Prostate gland (tissue), 2 donors: ENCODE data around the gene TMEM143. TPM values are rescaled to one million over a fixed set of nuclear protein-coding genes. Genes with fewer than 3 reads are reported as not detected.

Experiments used
- DNase-seq: peaks from one replicate; pipeline ENCODE4 v3.0.0-alpha.2; 2019; ENCODE audit warnings: low spot score
- H3K27ac ChIP-seq, 2 donors: fragments of 200-600 bp; sonication (generic); 2 replicates each; pipeline ENCODE4 v1.5.1; 2017 to 2019
- H3K27me3 ChIP-seq: fragments of 200-600 bp; sonication (generic); replicated peaks from 2 replicates; pipeline ENCODE4 v1.5.1; 2019; ENCODE audit not compliant: insufficient read depth
- H3K36me3 ChIP-seq, 2 donors: fragments of 200-600 bp; sonication (generic); 1 replicate in 1 of 2; 2 replicates in 1 of 2; pipeline versions ENCODE4 v1.5.1 to v1.8.1; 2017 to 2019
- H3K4me1 ChIP-seq: fragments of 200-600 bp; sonication (generic); replicated peaks from 2 replicates; pipeline ENCODE4 v1.5.1; 2019
- H3K4me3 ChIP-seq, 2 donors: fragments of 200-600 bp; sonication (generic); 2 replicates each; pipeline ENCODE4 v1.5.1; 2017 to 2019
- H3K9me3 ChIP-seq: fragments of 200-600 bp; sonication (generic); 2 replicates; pipeline ENCODE4 v1.5.1; 2017
- POLR2A ChIP-seq: fragments of 450-650 bp; IDR thresholded peaks from one replicate; pipeline ENCODE4 v1.6.1; 2016; ENCODE audit warnings: antibody characterized with exemption, mild to moderate bottlenecking
- POLR2AphosphoS5 ChIP-seq: sonication (generic); formaldehyde crosslinking; IDR thresholded peaks from one replicate; pipeline ENCODE4 v1.6.1; 2017; ENCODE audit warnings: antibody characterized with exemption
- WGBS: methylation state at CpG from one replicate; pipeline ENCODE4 v1.1.5; 2018; 5-methylcytosine and 5-hydroxymethylcytosine counted together
- intact Hi-C: fragments of 100-400 bp; cut with DNase I; formaldehyde crosslinking; loops from one replicate; pipeline ENCODE4 v1.14.2; 2022
- total RNA-seq, 2 donors: library from RNA; depleted of rRNA; stranded (reverse); fragments of >200 nt; gene quantifications; one replicate each; pipeline ENCODE4 v1.1.0, GENCODE V29; 2016
- TF ChIP-seq, protein P1 (sequence below), 4 experiments: fragments of 200-600 bp in 2 of 4; fragments of 450-650 bp in 2 of 4; sonication (generic) in 2 of 4; IDR thresholded peaks; 1 replicate in 3 of 4; 2 replicates in 1 of 4; pipeline ENCODE4 v1.5.1; 2016 to 2019; ENCODE audit warnings: antibody characterized with exemption in 4 of 4, mild to moderate bottlenecking in 2 of 4, moderate library complexity in 2 of 4

Gene TMEM143
- total RNA-seq, 2 donors from 2014 or later: 4.6 to 14.9 TPM

DNA sequence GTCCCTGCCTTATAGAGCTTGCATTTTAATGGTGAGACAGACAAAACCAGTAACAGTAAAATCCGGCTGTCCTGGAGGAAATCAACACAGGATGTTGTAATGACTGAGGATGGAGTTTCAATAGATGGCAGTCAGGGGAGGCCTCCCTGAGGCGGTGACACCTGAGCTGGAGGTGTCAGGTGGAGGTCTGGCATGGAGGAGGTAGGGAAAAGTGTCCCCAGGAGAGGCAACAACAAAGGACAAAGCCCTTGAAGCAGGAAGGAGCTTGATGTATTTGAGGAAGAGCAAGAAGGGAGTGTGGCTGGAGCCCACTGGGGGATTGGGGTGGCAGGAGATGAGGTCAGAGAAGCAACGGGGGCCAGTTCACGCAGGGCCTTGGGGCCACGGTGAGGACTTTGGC, 37.5 kb upstream of the TMEM143 start:
- intact Hi-C loops: no loop called here
- Histone ChIP-seq H3K27me3 (peaks cover under 1% of the 10 kb centered on the region), H3K4me1 (no peaks in the 10 kb centered on the region), H3K9me3 (no peaks in the 10 kb centered on the region), H3K36me3 (no peaks in the 10 kb centered on the region), H3K4me3 (no peak overlapping the region), H3K27ac (no peak overlapping the region)
- 58% methylated on average over 5 of the region's 5 CpGs for WGBS
- no peak for DNase-seq
- TF ChIP-seq, protein P1, sequence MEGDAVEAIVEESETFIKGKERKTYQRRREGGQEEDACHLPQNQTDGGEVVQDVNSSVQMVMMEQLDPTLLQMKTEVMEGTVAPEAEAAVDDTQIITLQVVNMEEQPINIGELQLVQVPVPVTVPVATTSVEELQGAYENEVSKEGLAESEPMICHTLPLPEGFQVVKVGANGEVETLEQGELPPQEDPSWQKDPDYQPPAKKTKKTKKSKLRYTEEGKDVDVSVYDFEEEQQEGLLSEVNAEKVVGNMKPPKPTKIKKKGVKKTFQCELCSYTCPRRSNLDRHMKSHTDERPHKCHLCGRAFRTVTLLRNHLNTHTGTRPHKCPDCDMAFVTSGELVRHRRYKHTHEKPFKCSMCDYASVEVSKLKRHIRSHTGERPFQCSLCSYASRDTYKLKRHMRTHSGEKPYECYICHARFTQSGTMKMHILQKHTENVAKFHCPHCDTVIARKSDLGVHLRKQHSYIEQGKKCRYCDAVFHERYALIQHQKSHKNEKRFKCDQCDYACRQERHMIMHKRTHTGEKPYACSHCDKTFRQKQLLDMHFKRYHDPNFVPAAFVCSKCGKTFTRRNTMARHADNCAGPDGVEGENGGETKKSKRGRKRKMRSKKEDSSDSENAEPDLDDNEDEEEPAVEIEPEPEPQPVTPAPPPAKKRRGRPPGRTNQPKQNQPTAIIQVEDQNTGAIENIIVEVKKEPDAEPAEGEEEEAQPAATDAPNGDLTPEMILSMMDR (IDR thresholded peaks at IDR 0.05): no peak
- TF ChIP-seq POLR2A: no peak
- no peak for TF ChIP-seq POLR2AphosphoS5

DNA sequence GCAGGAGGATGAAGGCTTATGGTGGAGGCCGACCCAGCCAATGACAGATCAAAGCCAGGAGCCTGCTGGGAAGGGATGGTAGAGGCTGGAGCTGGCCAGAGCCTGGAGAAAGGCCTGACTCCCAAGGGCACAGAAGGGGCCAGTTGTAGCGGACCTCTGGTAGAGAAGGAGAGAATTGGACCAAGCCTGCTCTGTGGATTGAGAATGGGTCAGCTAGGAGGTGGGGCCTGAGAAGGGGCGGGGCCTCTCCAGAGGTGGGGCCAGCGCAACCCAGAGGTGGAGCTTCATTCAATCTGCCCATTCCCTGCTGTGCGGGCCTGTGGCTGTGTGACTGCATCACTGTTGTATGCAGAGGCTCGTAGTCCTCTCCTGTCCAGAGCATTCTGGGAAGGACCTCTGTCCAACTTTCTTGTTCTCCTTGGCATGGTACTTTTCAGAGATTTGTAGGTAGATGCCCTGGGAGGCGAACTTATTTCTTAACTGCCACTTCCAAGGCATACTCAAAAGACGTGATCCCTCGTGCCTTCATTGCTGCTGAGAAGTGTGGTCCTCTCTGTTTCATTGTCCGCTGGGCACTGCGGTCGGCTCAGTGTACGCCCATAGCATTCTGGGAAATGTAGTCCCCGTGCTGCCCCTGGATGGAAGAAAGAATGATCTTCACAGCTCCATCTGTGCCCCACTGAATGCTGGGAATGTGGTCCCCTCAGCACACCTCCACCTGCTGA, 36.4 kb upstream of the TMEM143 start:
- Histone ChIP-seq H3K4me1 (no peaks in the 10 kb centered on the region), H3K4me3 (no peak overlapping the region), H3K36me3 (no peaks in the 10 kb centered on the region), H3K27me3 (peaks cover 2% of the 10 kb centered on the region), H3K27ac (no peak overlapping the region), H3K9me3 (no peaks in the 10 kb centered on the region)
- no peak for TF ChIP-seq POLR2A
- no peak for TF ChIP-seq POLR2AphosphoS5
- TF ChIP-seq, protein P1 (IDR thresholded peaks at IDR 0.05): no peak
- WGBS: 61% methylated on average over 14 of the region's 14 CpGs
- no peak for DNase-seq
- intact Hi-C loops: no loop called here

DNA sequence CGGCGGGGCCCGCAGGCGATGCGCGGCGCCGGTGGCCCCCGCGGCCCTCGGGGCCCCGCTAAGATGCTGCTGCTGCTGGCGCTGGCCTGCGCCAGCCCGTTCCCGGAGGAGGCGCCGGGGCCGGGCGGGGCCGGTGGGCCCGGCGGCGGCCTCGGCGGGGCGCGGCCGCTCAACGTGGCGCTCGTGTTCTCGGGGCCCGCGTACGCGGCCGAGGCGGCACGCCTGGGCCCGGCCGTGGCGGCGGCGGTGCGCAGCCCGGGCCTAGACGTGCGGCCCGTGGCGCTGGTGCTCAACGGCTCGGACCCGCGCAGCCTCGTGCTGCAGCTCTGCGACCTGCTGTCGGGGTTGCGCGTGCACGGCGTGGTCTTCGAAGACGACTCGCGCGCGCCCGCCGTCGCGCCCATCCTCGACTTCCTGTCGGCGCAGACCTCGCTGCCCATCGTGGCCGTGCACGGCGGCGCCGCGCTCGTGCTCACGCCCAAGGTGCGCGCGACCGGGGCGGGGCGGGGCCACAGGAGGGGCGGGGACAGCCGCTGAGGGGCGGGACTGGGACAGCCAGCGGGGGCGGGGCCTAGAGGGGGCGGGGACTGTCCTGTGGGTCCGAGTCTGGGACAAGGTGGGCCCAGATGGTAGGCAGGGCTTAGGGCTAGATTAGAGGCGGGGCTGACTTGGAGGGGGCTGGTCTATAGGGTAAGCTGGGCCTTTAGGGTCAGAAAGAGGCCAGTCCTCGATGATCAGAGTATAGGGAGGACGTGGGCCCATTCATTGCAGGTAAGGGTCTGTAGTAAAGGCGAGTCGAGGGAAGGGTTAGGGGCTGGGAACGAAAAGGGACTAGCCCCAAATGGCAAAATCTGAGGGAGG, 34.9 kb upstream of the TMEM143 start:
- peak; percentile 44 for DNase-seq
- intact Hi-C loops: no loop called here
- H3K27ac ChIP-seq: no peak overlapping the region
- H3K27me3 ChIP-seq: peaks cover 2% of the 10 kb centered on the region
- H3K36me3 ChIP-seq: no peaks in the 10 kb centered on the region
- H3K4me1 ChIP-seq: no peaks in the 10 kb centered on the region
- TF ChIP-seq POLR2A (peak; percentile 25), POLR2AphosphoS5 (no peak)
- peak overlapping the region; percentile 21 to 35 for H3K4me3 ChIP-seq
- 16% methylated on average over 38 of the region's 104 CpGs for WGBS
- H3K9me3 ChIP-seq: no peaks in the 10 kb centered on the region

DNA sequence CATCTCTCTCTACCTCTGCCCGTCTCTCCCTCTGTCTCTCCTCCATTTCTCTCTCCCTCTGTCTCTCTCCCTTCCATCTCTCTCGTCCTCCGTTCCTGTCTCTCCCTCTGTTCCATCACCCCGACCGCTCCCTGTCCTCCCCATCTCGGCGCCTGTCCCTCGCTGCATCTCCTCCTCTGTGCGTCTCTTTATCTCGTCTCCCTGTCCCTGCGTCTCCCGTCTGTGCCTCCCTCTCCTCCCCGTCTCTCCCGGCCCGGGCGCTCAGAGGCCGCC, 34.3 kb upstream of the TMEM143 start:
- intact Hi-C loops: no loop called here
- H3K9me3 ChIP-seq: no peaks in the 10 kb centered on the region
- H3K4me3 ChIP-seq: peak overlapping the region; percentile 21 to 35
- no peaks in the 10 kb centered on the region for H3K4me1 ChIP-seq
- no peak overlapping the region for H3K27ac ChIP-seq
- WGBS: 4% methylated on average over 17 of the region's 17 CpGs
- no peak for TF ChIP-seq POLR2AphosphoS5
- TF ChIP-seq, protein P1 (IDR thresholded peaks at IDR 0.05): no peak
- TF ChIP-seq POLR2A: no peak
- H3K27me3 ChIP-seq: peaks cover 2% of the 10 kb centered on the region
- no peak for DNase-seq
- no peaks in the 10 kb centered on the region for H3K36me3 ChIP-seq

DNA sequence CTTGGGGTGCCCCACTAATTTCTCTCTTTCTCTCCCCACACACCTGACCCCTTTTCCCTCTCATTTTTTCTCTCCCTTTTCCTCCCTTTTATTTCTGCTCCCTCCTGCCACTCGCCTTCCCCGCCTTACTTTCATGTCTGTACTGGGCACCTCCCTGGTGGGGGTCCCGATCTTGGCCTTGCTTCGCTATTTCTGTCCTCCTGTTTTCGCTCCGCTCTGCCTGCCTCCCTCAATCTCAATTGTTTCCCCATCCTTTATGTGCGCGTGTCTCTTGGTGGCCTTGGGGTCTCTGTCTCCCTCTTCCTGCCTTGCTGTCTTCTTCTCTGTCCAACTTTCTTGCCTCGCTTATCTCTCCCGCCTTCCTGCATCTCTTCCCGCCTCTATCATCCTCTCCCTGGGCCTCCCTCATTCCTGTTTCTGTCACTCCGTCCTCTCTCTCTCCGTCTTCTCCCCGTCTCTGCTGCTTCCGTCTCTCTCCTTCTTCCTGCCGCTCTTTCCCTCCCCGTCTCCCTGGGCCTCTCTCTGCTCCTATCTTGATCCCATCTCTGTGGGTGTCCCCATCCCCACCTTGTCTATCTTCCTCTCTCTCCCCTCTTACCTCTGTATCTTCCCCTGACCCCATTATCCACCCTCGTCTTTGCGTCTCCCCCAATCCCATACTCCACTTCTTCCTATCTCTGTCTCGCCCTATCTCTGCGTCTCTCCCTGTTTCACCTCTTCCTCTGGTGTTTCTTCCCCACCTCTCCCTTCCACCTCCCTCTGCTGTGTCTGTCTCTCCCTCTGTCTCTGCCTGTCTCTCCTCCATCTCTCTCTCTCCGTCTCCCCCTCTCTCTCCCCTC, 33.7 kb upstream of the TMEM143 start:
- TF ChIP-seq POLR2A (no peak), POLR2AphosphoS5 (no peak)
- TF ChIP-seq, protein P1 (IDR thresholded peaks at IDR 0.05): no peak
- H3K9me3 ChIP-seq: no peaks in the 10 kb centered on the region
- DNase-seq: no peak
- peaks cover 2% of the 10 kb centered on the region for H3K27me3 ChIP-seq
- peak overlapping the region; percentile 21 to 35 for H3K4me3 ChIP-seq
- H3K36me3 ChIP-seq: no peaks in the 10 kb centered on the region
- 67% methylated on average over 22 of the region's 22 CpGs for WGBS
- intact Hi-C loops: no loop called here
- no peak overlapping the region for H3K27ac ChIP-seq
- H3K4me1 ChIP-seq: no peaks in the 10 kb centered on the region
